ENCODE results near the gene RFC2.

RFC2 gene

GRCh38 chr7:74254129-74254857 lies at the start of gene RFC2:
Gene RFC2, minus strand, starts transcription at chr7:74254399. Its CDS starts 16 bp downstream, at chr7:74254383.
- DNase-seq: peak; percentile 95 to 100 (median 97)
- intact Hi-C loops (cut with DNase I): loop anchor here (2.0 to 5.0 kb wide), 2 partner anchors 79 to 403 kb away; partner anchors contain the start of genes EIF4H and GTF2I

GRCh38 chr7:74302745-74303221 lies 48.6 kb upstream of the RFC2 start:
- intact Hi-C loops (cut with DNase I): no loop called here
- DNase-seq: peak in 2 of 10 donors; percentile 59 to 84

- DNase-seq: no peak
- intact Hi-C loops (cut with DNase I): no loop called here
Measured at GRCh38 chr7:74300926-74301325, 46.7 kb upstream of the RFC2 start.

- peak in 1 of 10 donors; percentile 83 for DNase-seq
- intact Hi-C loops (cut with DNase I): no loop called here
Measured at GRCh38 chr7:74299401-74299800, 45.2 kb upstream of the RFC2 start.

GRCh38 chr7:74297516-74298233 lies 43.5 kb upstream of the RFC2 start:
- DNase-seq: no peak
- intact Hi-C loops (cut with DNase I): no loop called here

GRCh38 chr7:74294191-74294998 lies 40.2 kb upstream of the RFC2 start:
- intact Hi-C loops (cut with DNase I): loop anchor here (5.0 kb wide), 3 partner anchors 37 to 98 kb away; no protein-coding TSS in a partner anchor
- DNase-seq: no peak

GRCh38 chr7:74293577-74293908 lies 39.3 kb upstream of the RFC2 start:
- DNase-seq: no peak
- intact Hi-C loops (cut with DNase I): loop anchor here (5.0 kb wide), 3 partner anchors 36 to 99 kb away; no protein-coding TSS in a partner anchor

- intact Hi-C loops (cut with DNase I): loop anchor here (5.0 kb wide), 3 partner anchors 36 to 99 kb away; no protein-coding TSS in a partner anchor
Measured at GRCh38 chr7:74292757-74293576, 38.8 kb upstream of the RFC2 start.

GRCh38 chr7:74291535-74291934 lies 37.3 kb upstream of the RFC2 start:
- no peak for DNase-seq
- intact Hi-C loops (cut with DNase I): loop anchor here (5.0 kb wide), 3 partner anchors 34 to 101 kb away; no protein-coding TSS in a partner anchor

More at GRCh38 chr7:74292757-74293576, 38.8 kb upstream of the RFC2 start:
- peak in 2 of 10 donors; percentile 47 to 84 for DNase-seq

GRCh38 chr7:74290981-74291441 lies 36.8 kb upstream of the RFC2 start:
- DNase-seq: no peak
- intact Hi-C loops (cut with DNase I): loop anchor here (5.0 kb wide), 3 partner anchors 34 to 101 kb away; no protein-coding TSS in a partner anchor

- DNase-seq: peak in 1 of 10 donors; percentile 80
- intact Hi-C loops (cut with DNase I): loop anchor here (5.0 kb wide), 3 partner anchors 33 to 102 kb away; no protein-coding TSS in a partner anchor
Measured at GRCh38 chr7:74290553-74290950, 36.4 kb upstream of the RFC2 start.

GRCh38 chr7:74289659-74290552 lies 35.7 kb upstream of the RFC2 start:
- DNase-seq: peak; percentile 48 to 96 (median 70)
- intact Hi-C loops (cut with DNase I): loop anchor here (1.0 to 5.0 kb wide), 4 partner anchors 20 to 102 kb away; no protein-coding TSS in a partner anchor

- DNase-seq: peak; percentile 70 to 97 (median 85)
- intact Hi-C loops (cut with DNase I): loop anchor here (1.0 kb wide), 1 partner anchor 19 kb away; no protein-coding TSS in a partner anchor
Measured at GRCh38 chr7:74289018-74289658, 34.9 kb upstream of the RFC2 start, which contains the start of gene CLIP2. Gene CLIP2, plus strand, starts transcription at chr7:74289407. Its CDS starts 28,140 bp downstream, at chr7:74317547.

- intact Hi-C loops (cut with DNase I): no loop called here
- no peak for DNase-seq
Measured at GRCh38 chr7:74288034-74288881, 34.1 kb upstream of the RFC2 start.

- no peak for DNase-seq
- intact Hi-C loops (cut with DNase I): no loop called here
Measured at GRCh38 chr7:74287303-74288033, 33.3 kb upstream of the RFC2 start.

- intact Hi-C loops (cut with DNase I): no loop called here
- no peak for DNase-seq
Measured at GRCh38 chr7:74286131-74286530, 31.9 kb upstream of the RFC2 start.

Data from posterior cingulate gyrus (tissue), 11 donors.